Neural cell (in vitro differentiated cells): ENCODE results near the gene FAM163B.

ENCODE experiments used
- EP300 ChIP-seq: fragments of 450-650 bp; conservative IDR thresholded peaks from 2 replicates; pipeline ENCODE4 v1.6.1; 2014; ENCODE audit warnings: antibody characterized with exemption, mild to moderate bottlenecking, moderate library complexity; ENCODE audit not compliant: poor library complexity, severe bottlenecking
- MXI1 ChIP-seq: fragments of 450-650 bp; conservative IDR thresholded peaks from 2 replicates; pipeline ENCODE4 v1.6.1; 2014; ENCODE audit warnings: antibody characterized with exemption, mild to moderate bottlenecking; ENCODE audit not compliant: poor library complexity, severe bottlenecking
- POLR2AphosphoS5 ChIP-seq: IDR thresholded peaks from 2 replicates; pipeline ENCODE4 v1.6.1; 2012
- TAF1 ChIP-seq: IDR thresholded peaks from 2 replicates; pipeline ENCODE4 v1.6.1; 2012; ENCODE audit warnings: low read depth
- TF ChIP-seq, protein P1 (sequence below): fragments of 450-650 bp; IDR thresholded peaks from 2 replicates; pipeline ENCODE4 v1.5.1; 2014; ENCODE audit warnings: antibody characterized with exemption, mild to moderate bottlenecking, moderate library complexity; ENCODE audit not compliant: poor library complexity, severe bottlenecking
- TF ChIP-seq, protein P2 (sequence below): IDR thresholded peaks from 2 replicates; pipeline ENCODE4 v1.6.1; 2012; ENCODE audit warnings: borderline replicate concordance

GRCh38 chr9:133645021-133645765 lies 36.0 kb upstream of the FAM163B start:
- TF ChIP-seq, protein P1, sequence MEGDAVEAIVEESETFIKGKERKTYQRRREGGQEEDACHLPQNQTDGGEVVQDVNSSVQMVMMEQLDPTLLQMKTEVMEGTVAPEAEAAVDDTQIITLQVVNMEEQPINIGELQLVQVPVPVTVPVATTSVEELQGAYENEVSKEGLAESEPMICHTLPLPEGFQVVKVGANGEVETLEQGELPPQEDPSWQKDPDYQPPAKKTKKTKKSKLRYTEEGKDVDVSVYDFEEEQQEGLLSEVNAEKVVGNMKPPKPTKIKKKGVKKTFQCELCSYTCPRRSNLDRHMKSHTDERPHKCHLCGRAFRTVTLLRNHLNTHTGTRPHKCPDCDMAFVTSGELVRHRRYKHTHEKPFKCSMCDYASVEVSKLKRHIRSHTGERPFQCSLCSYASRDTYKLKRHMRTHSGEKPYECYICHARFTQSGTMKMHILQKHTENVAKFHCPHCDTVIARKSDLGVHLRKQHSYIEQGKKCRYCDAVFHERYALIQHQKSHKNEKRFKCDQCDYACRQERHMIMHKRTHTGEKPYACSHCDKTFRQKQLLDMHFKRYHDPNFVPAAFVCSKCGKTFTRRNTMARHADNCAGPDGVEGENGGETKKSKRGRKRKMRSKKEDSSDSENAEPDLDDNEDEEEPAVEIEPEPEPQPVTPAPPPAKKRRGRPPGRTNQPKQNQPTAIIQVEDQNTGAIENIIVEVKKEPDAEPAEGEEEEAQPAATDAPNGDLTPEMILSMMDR = no peak
- TF ChIP-seq POLR2AphosphoS5 (no peak), EP300 (no peak), TAF1 (no peak), MXI1 (no peak)
- TF ChIP-seq, protein P2, sequence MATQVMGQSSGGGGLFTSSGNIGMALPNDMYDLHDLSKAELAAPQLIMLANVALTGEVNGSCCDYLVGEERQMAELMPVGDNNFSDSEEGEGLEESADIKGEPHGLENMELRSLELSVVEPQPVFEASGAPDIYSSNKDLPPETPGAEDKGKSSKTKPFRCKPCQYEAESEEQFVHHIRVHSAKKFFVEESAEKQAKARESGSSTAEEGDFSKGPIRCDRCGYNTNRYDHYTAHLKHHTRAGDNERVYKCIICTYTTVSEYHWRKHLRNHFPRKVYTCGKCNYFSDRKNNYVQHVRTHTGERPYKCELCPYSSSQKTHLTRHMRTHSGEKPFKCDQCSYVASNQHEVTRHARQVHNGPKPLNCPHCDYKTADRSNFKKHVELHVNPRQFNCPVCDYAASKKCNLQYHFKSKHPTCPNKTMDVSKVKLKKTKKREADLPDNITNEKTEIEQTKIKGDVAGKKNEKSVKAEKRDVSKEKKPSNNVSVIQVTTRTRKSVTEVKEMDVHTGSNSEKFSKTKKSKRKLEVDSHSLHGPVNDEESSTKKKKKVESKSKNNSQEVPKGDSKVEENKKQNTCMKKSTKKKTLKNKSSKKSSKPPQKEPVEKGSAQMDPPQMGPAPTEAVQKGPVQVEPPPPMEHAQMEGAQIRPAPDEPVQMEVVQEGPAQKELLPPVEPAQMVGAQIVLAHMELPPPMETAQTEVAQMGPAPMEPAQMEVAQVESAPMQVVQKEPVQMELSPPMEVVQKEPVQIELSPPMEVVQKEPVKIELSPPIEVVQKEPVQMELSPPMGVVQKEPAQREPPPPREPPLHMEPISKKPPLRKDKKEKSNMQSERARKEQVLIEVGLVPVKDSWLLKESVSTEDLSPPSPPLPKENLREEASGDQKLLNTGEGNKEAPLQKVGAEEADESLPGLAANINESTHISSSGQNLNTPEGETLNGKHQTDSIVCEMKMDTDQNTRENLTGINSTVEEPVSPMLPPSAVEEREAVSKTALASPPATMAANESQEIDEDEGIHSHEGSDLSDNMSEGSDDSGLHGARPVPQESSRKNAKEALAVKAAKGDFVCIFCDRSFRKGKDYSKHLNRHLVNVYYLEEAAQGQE = no peak
